Heart left ventricle (tissue), 13 donors: ENCODE results near the gene MRM2.

Experiments used
- POLR2A ChIP-seq, 2 donors: fragments of 450-650 bp; IDR thresholded peaks; one replicate each; pipeline ENCODE4 v1.6.1; 2017; ENCODE audit warnings: antibody characterized with exemption in 2 of 2, mild to moderate bottlenecking in 2 of 2, moderate library complexity in 2 of 2
- TF ChIP-seq, protein P1 (sequence below), 12 donors: fragments of 200-600 bp; sonication (generic) in 4 of 12; IDR thresholded peaks; one replicate each; pipeline versions ENCODE4 v1.5.0 to v1.8.0; 2018 to 2022; ENCODE audit warnings: antibody characterized with exemption in 12 of 12, mild to moderate bottlenecking in 5 of 12
- donor health status: ischemic (EF 13 %, LVEDD 7.1; RV severe dilation, severe dysfunction).
- donor health status: DM: no; HTN: yes; CAD: no.
- donor health status: DM: no; HTN: no; CAD: no.
- donor health status: ischemic (EF 25% LVEDD 6.9; RV normal size, moderate dysfunction).
- donor health status: ischemic (EF 25% LVEDD 5.7; RV mildly dilated, moderate dysfunction).
- donor health status: ischemic (EF 35%, LVEDD 5.7; RV mildly dilated, moderate dysfunction).
- donor health status: nonischemic (EF 11% LVEDD 7.7; RV severe dilation, severe dysfunction).
- donor health status: DM: yes; HTN: yes; CAD: no.
- donor health status: PGD.
- donor health status: ischemic (EF 29% LVEDD 5.4; RV normal size, mild dysfunction).
- donor health status: nonischemic (EF 23%, LVEDD 6.1; RV moderate dilation, normal function).

DNA sequence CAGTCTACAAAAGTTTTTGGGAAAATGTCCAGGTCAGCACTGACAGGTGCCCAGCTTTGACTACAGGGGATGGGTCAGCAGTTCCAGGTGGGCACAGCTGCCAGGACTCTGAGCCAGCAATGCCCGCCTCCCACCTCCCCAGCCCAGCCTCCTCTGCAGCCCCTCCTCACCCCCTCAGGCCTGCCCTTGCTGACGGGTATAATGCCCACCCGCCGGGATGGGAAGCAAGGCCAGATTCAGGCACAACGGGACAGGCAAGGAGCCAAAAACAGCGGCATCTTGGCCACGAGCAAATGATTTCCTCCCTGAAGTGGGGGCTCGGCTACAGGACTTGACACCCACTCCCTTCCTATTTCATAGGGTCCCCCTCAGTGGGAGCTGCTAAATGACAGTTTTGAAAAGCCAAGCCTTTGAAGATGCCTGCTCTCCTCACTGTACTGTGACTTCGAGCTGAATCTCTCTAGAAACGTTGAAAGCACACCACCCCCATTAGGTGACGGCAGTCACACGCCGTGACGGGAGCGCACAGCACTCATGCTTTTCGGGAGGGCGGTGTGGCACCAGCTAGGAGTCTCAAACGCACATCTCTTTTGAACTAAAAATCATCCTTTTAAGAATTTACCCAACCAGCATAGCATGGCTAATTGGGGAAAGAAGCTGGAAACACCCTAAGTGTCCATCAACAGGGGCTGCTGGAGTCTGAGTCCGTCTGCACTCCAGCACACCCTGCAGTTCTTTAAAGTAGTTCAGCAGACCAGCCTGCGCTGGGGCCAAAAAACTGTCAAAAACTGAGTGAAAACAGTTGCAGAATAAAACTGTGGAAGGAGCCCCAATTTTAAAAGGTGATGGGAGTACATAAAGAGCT lies 38.9 kb downstream of the MRM2 start:
- TF ChIP-seq, protein P1, sequence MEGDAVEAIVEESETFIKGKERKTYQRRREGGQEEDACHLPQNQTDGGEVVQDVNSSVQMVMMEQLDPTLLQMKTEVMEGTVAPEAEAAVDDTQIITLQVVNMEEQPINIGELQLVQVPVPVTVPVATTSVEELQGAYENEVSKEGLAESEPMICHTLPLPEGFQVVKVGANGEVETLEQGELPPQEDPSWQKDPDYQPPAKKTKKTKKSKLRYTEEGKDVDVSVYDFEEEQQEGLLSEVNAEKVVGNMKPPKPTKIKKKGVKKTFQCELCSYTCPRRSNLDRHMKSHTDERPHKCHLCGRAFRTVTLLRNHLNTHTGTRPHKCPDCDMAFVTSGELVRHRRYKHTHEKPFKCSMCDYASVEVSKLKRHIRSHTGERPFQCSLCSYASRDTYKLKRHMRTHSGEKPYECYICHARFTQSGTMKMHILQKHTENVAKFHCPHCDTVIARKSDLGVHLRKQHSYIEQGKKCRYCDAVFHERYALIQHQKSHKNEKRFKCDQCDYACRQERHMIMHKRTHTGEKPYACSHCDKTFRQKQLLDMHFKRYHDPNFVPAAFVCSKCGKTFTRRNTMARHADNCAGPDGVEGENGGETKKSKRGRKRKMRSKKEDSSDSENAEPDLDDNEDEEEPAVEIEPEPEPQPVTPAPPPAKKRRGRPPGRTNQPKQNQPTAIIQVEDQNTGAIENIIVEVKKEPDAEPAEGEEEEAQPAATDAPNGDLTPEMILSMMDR (IDR thresholded peaks at IDR 0.05), result no peak
- TF ChIP-seq POLR2A (IDR thresholded peaks at IDR 0.05), result no peak
